ENCODE measurements around the gene TRAPPC6A. TPM values are rescaled to one million over a fixed set of nuclear protein-coding genes. Genes with fewer than 3 reads are reported as not detected.

The TRAPPC6A gene
- total RNA-seq, 2 donors from 2014 or later, result 6.6 to 8.3 TPM

- H3K27me3 ChIP-seq (replicated peaks; ENCODE audit: insufficient read depth), result no peaks in the 10 kb centered on the region
- no peaks in the 10 kb centered on the region for H3K9me3 ChIP-seq
- H3K36me3 ChIP-seq, result no peaks in the 10 kb centered on the region
- no peak for DNase-seq (ENCODE audit: low spot score)
- TF ChIP-seq CTCF (IDR thresholded peaks at IDR 0.05), result no peak
- ATAC-seq (ENCODE audit: insufficient number of reproducible peaks, low FRiP score, low read depth), result no peak
- H3K27ac ChIP-seq, result no peak overlapping the region
- no peaks in the 10 kb centered on the region for H3K4me1 ChIP-seq (ENCODE audit: control insufficient read depth in 1 of 2, low read depth in 2 of 2)
- H3K4me3 ChIP-seq, result no peak overlapping the region
Measured at GRCh38 chr19:45162608-45163143, 15.4 kb downstream of the TRAPPC6A start.

DNA sequence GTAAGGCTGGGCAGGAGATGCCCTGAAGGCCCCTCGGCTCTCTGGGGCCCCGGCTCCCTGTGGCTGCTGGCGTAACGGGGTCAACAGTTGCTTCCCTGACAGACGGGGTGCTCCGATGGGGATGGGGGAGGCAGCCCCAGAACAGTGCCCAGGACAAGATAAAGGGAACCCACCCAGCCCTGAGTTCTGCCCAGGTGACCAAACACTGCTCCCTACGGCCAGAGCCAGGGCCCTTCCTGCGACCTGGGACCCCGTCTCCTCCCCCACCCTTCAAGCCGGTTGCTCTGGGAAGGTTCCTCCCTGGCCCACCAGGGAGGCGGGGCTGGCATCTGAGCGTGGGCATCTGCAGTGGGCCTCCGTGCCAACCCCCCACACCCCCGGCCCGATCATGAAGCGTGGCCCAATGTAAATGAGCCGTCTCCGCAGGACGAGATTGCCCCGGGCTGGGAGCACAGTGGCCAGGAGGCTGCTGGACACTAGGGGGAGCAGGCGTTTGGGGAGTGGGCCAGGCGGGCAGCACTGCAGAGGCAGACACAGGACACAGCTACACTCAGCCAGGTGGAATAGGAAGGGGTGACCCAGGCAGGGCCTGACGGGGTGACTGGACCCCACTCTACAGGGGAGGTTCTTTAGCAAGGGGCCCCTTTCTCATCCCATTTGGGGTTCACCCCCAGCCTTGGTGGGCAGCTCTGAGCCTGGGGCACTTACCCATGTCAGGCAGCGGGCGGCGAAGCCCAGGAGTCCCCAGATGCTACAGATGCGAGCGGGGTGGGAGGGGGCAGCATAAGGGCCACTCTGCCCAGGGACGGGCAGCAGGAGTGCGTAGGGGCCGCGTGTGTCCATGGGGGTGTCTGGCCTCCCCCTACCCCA, 16.1 kb downstream of the TRAPPC6A start:
- Histone ChIP-seq H3K36me3 (no peaks in the 10 kb centered on the region), H3K4me3 (no peak overlapping the region), H3K27me3 (replicated peaks; ENCODE audit: insufficient read depth) (no peaks in the 10 kb centered on the region), H3K27ac (no peak overlapping the region), H3K9me3 (no peaks in the 10 kb centered on the region), H3K4me1 (ENCODE audit: control insufficient read depth in 1 of 2, low read depth in 2 of 2) (no peaks in the 10 kb centered on the region)
- TF ChIP-seq CTCF (IDR thresholded peaks at IDR 0.05), result no peak
- DNase-seq (ENCODE audit: low spot score) (no peak), ATAC-seq (ENCODE audit: insufficient number of reproducible peaks, low FRiP score, low read depth) (no peak)

GRCh38 chr19:45160870-45161737, 16.9 kb downstream of the TRAPPC6A start, which contains the start of gene NKPD1:
Gene NKPD1 (minus strand): TSS chr19:45160982. CDS start chr19:45160150, 832 bp downstream.
- no peak for TF ChIP-seq CTCF (IDR thresholded peaks at IDR 0.05)
- ATAC-seq (ENCODE audit: insufficient number of reproducible peaks, low FRiP score, low read depth), result no peak

DNA sequence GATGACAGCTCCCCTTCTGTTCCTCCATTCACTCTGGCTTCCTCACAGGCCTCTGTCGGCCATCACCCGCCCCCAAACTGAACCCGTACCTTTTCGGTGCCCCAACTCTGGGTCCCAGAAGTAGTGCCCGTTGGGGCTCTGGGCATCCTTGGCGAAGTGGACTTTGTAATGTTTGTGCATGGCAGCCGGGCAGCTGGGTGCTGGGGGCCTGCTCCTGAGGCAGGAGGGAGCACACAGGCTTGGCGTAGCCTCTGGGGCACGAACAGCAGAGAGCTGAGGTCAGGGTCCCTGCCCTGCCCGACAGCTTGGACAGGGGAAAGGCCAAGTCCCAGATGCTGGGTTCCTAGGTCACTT, 18.1 kb downstream of the TRAPPC6A start:
- no peaks in the 10 kb centered on the region for H3K27me3 ChIP-seq (replicated peaks; ENCODE audit: insufficient read depth)
- no peak for ATAC-seq (ENCODE audit: insufficient number of reproducible peaks, low FRiP score, low read depth)
- no peaks in the 10 kb centered on the region for H3K9me3 ChIP-seq

More at GRCh38 chr19:45160870-45161737, 16.9 kb downstream of the TRAPPC6A start, which contains the start of gene NKPD1:
- H3K27ac ChIP-seq, result no peak within 1 kb of the TSS
- no peak for DNase-seq (ENCODE audit: low spot score)
- H3K9me3 ChIP-seq, result no peaks in the 10 kb centered on the region
- H3K27me3 ChIP-seq (replicated peaks; ENCODE audit: insufficient read depth), result no peaks in the 10 kb centered on the region
- no peaks in the 10 kb centered on the region for H3K4me1 ChIP-seq (ENCODE audit: control insufficient read depth in 1 of 2, low read depth in 2 of 2)
- no peaks in the 10 kb centered on the region for H3K36me3 ChIP-seq
- H3K4me3 ChIP-seq, result no peak within 1 kb of the TSS

More for the DNA sequence above, 18.1 kb downstream of the TRAPPC6A start:
- H3K4me1 ChIP-seq (ENCODE audit: control insufficient read depth in 1 of 2, low read depth in 2 of 2), result no peaks in the 10 kb centered on the region
- no peak overlapping the region for H3K4me3 ChIP-seq
- DNase-seq (ENCODE audit: low spot score), result no peak
- no peak for TF ChIP-seq CTCF (IDR thresholded peaks at IDR 0.05)
- H3K27ac ChIP-seq, result no peak overlapping the region
- no peaks in the 10 kb centered on the region for H3K36me3 ChIP-seq

Measured in thoracic aorta (tissue), 2 donors.